ENCODE measurements around the gene SFRP2.

Gene SFRP2

DNA sequence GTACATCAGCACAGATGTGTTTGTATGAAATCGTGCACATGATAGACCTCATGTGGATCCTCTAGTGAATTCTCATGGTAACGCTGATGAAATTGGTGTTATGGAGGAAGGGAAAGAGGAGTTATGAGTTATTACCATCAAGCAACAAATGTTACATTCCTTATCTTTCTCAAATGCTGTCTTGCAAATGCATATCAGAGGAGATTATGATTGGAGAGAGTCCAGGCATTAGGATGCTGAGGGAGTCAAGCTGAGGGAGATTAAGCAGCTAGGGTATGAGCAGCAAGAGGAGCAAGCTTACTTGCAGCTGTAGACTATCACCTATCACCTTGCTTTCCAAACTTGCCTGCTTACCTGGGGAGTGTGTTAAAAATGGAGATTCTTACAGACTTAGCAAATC lies 36.8 kb upstream of the SFRP2 start:
- H3K9me2 ChIP-seq (replicated peaks; ENCODE audit: insufficient read depth, low read length), result no peaks in the 10 kb centered on the region
- no peaks in the 10 kb centered on the region for H3K36me3 ChIP-seq (ENCODE audit: low read length)
- H3K79me2 ChIP-seq (ENCODE audit: insufficient read depth, low read length), result no peaks in the 10 kb centered on the region
- no peak overlapping the region for H3K4me2 ChIP-seq (ENCODE audit: low read depth, low read length, poor library complexity, severe bottlenecking)
- H3K27me3 ChIP-seq (ENCODE audit: low read length), result no peaks in the 10 kb centered on the region
- TF ChIP-seq CTCF (IDR thresholded peaks at IDR 0.05; ENCODE audit: insufficient read depth, low read length, poor library complexity, severe bottlenecking), result no peak
- no peak for TF ChIP-seq EZH2phosphoT487 (conservative IDR thresholded peaks at IDR 0.05; ENCODE audit: low read length)
- no peak overlapping the region for H2AFZ ChIP-seq (ENCODE audit: low read depth, low read length, severe bottlenecking)
- H4K20me1 ChIP-seq (ENCODE audit: low read depth, low read length), result no peaks in the 10 kb centered on the region
- no peak overlapping the region for H3K27ac ChIP-seq (ENCODE audit: low read depth, low read length)
- H3K9me3 ChIP-seq (ENCODE audit: insufficient read depth, low read length), result no peaks in the 10 kb centered on the region
- H3K9ac ChIP-seq (ENCODE audit: low read length), result no peak overlapping the region
- H3K4me3 ChIP-seq (ENCODE audit: insufficient read depth, low read length, poor library complexity, severe bottlenecking), result no peak overlapping the region
- H3F3A ChIP-seq (ENCODE audit: insufficient read depth), result no peaks in the 10 kb centered on the region

- no peaks in the 10 kb centered on the region for H3K27me3 ChIP-seq (ENCODE audit: low read length)
- no peak overlapping the region for H2AFZ ChIP-seq (ENCODE audit: low read depth, low read length, severe bottlenecking)
- H4K20me1 ChIP-seq (ENCODE audit: low read depth, low read length), result no peaks in the 10 kb centered on the region
- H3F3A ChIP-seq (ENCODE audit: insufficient read depth), result no peaks in the 10 kb centered on the region
- H3K4me2 ChIP-seq (ENCODE audit: low read depth, low read length, poor library complexity, severe bottlenecking), result no peak overlapping the region
- no peak for TF ChIP-seq CTCF (IDR thresholded peaks at IDR 0.05; ENCODE audit: insufficient read depth, low read length, poor library complexity, severe bottlenecking)
- no peaks in the 10 kb centered on the region for H3K36me3 ChIP-seq (ENCODE audit: low read length)
- no peaks in the 10 kb centered on the region for H3K9me3 ChIP-seq (ENCODE audit: insufficient read depth, low read length)
- no peaks in the 10 kb centered on the region for H3K9me2 ChIP-seq (replicated peaks; ENCODE audit: insufficient read depth, low read length)
- no peak overlapping the region for H3K27ac ChIP-seq (ENCODE audit: low read depth, low read length)
- no peak overlapping the region for H3K4me3 ChIP-seq (ENCODE audit: insufficient read depth, low read length, poor library complexity, severe bottlenecking)
- no peaks in the 10 kb centered on the region for H3K79me2 ChIP-seq (ENCODE audit: insufficient read depth, low read length)
- H3K9ac ChIP-seq (ENCODE audit: low read length), result no peak overlapping the region
Measured at GRCh38 chr4:153825126-153825525, 36.2 kb upstream of the SFRP2 start.

DNA sequence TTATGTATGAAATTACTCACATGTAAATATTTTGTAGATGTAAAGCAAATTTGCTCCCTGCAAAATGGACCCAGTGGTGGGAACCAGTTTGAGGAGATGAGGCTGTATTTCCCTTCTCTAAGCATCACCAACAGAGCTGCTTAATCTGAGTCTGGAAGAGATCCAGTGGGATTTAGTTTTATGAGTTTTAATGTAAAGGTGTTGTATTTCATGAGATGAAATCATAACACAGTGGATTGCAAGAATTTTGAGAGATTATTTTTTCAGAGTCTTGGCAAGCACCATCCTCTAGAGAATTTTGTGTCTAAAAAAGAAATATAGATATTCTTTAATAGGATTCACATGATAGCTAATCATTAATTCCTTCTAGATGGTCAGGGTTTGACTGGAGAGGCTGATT lies 35.6 kb upstream of the SFRP2 start:
- Histone ChIP-seq H3K9me2 (replicated peaks; ENCODE audit: insufficient read depth, low read length) (no peaks in the 10 kb centered on the region), H3K4me3 (ENCODE audit: insufficient read depth, low read length, poor library complexity, severe bottlenecking) (no peak overlapping the region), H3K4me2 (ENCODE audit: low read depth, low read length, poor library complexity, severe bottlenecking) (no peak overlapping the region), H3K79me2 (ENCODE audit: insufficient read depth, low read length) (no peaks in the 10 kb centered on the region), H3K27ac (ENCODE audit: low read depth, low read length) (no peak overlapping the region), H3K9ac (ENCODE audit: low read length) (no peak overlapping the region), H3K9me3 (ENCODE audit: insufficient read depth, low read length) (no peaks in the 10 kb centered on the region), H4K20me1 (ENCODE audit: low read depth, low read length) (no peaks in the 10 kb centered on the region), H3K36me3 (ENCODE audit: low read length) (no peaks in the 10 kb centered on the region), H2AFZ (ENCODE audit: low read depth, low read length, severe bottlenecking) (no peak overlapping the region), H3F3A (ENCODE audit: insufficient read depth) (no peaks in the 10 kb centered on the region), H3K27me3 (ENCODE audit: low read length) (no peaks in the 10 kb centered on the region)
- TF ChIP-seq CTCF (IDR thresholded peaks at IDR 0.05; ENCODE audit: insufficient read depth, low read length, poor library complexity, severe bottlenecking) (no peak), EZH2phosphoT487 (conservative IDR thresholded peaks at IDR 0.05; ENCODE audit: low read length) (no peak)

DNA sequence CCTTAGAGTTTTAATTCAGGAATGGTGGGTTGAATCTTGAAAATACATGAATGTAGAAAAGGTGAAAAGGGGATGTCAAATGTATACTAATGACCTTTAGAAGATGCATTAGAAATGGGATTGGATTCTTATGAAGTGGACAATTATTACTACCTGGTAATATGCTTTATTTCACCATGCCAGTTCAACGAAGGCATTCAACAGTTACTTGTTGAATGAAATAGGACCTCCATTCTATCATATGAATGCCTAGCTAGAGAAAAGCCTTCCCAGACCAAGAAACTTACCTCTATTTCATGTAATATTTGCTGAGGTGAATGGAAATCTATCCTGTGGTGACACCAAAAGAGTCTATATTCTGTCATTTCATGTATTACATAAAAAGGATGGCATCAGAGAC lies 34.6 kb upstream of the SFRP2 start:
- Histone ChIP-seq H3K9ac (ENCODE audit: low read length) (no peak overlapping the region), H3K79me2 (ENCODE audit: insufficient read depth, low read length) (no peaks in the 10 kb centered on the region), H2AFZ (ENCODE audit: low read depth, low read length, severe bottlenecking) (no peak overlapping the region), H3K27ac (ENCODE audit: low read depth, low read length) (no peak overlapping the region), H3K36me3 (ENCODE audit: low read length) (no peaks in the 10 kb centered on the region), H4K20me1 (ENCODE audit: low read depth, low read length) (no peaks in the 10 kb centered on the region), H3K4me3 (ENCODE audit: insufficient read depth, low read length, poor library complexity, severe bottlenecking) (no peak overlapping the region), H3K9me2 (replicated peaks; ENCODE audit: insufficient read depth, low read length) (no peaks in the 10 kb centered on the region), H3F3A (ENCODE audit: insufficient read depth) (no peaks in the 10 kb centered on the region), H3K27me3 (ENCODE audit: low read length) (no peaks in the 10 kb centered on the region), H3K4me2 (ENCODE audit: low read depth, low read length, poor library complexity, severe bottlenecking) (no peak overlapping the region), H3K9me3 (ENCODE audit: insufficient read depth, low read length) (no peaks in the 10 kb centered on the region)
- TF ChIP-seq EZH2phosphoT487 (conservative IDR thresholded peaks at IDR 0.05; ENCODE audit: low read length), result no peak
- no peak for TF ChIP-seq CTCF (IDR thresholded peaks at IDR 0.05; ENCODE audit: insufficient read depth, low read length, poor library complexity, severe bottlenecking)
